Superior temporal gyrus (tissue), 1 donor: ENCODE data around the gene ATG14.
"Not testable (repeated sequence)": the region's sequence is repeated elsewhere in the genome, so short reads cannot be mapped to it uniquely, and the experiment has no call there.

ENCODE experiments used
- DNase-seq: peaks from one replicate; pipeline ENCODE4 v3.0.0-alpha.2; 2016; ENCODE audit errors: extremely low spot score

Gene ATG14

GRCh38 chr14:55386037-55386808 is 25.4 kb downstream of the ATG14 start:
- no peak for DNase-seq

DNA sequence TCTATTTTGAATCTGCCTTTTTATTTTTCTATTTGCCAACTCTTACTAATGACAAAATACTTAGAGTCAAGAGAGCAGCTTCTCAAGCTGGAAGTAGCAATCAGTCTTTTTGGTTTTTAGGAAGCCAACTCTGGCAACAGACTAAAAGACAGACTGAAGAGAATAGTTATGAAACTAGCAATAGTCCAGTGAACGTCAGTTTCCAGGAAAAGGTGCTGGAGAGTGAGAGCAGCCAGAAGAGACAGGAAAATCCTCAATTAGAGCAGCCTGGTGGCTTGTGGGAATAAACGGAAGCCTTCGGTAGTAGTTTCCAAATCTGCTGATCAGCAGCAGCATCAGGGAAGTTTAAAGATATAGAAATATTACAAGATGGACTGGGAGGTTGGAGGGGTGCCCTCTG is 27.1 kb downstream of the ATG14 start:
- no peak for DNase-seq

GRCh38 chr14:55383541-55384140 is 28.0 kb downstream of the ATG14 start:
- no peak for DNase-seq

- not testable (repeated sequence) for DNase-seq
Measured at GRCh38 chr14:55383056-55383466, 28.6 kb downstream of the ATG14 start.

DNA sequence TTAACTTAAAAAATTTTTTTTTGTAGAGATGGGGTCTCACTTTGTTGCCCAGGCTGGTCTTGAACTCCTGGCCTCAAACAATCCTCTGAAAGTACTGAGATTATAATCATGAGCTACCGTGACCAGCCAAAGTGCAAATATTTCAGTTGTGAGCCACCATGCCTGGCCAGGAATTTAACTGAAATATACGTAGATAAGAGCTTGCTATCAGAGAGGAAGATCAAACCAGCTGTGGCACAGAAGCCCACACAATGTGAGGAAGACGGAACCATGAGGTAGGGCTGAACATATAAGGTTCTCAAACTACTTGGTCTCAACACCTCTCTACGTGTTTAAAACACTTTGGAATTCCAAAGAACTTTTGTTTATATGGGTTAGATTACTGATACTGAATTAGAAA is 29.1 kb downstream of the ATG14 start:
- no peak for DNase-seq

DNA sequence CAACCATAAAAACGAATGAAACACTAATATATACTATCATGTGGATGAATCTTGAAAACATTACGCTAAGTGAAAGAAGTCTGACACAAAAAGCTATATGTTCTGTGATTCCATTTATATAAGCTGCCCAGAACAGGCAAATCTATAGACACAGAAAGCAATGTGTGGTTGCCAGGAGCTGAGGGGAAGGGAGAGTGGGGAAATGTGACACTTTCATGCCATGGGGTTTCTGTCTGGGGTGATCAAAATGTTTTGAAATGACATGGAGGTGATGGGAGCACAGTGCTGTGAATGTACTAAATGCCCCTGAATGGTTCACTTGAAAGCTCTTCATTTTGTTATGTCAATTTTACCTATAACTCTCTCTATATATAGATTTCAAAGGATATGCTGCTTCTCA is 30.1 kb downstream of the ATG14 start:
- DNase-seq: no peak

GRCh38 chr14:55381040-55381439 is 30.6 kb downstream of the ATG14 start:
- no peak for DNase-seq

GRCh38 chr14:55377236-55377635 is 34.4 kb downstream of the ATG14 start:
- DNase-seq: no peak

DNA sequence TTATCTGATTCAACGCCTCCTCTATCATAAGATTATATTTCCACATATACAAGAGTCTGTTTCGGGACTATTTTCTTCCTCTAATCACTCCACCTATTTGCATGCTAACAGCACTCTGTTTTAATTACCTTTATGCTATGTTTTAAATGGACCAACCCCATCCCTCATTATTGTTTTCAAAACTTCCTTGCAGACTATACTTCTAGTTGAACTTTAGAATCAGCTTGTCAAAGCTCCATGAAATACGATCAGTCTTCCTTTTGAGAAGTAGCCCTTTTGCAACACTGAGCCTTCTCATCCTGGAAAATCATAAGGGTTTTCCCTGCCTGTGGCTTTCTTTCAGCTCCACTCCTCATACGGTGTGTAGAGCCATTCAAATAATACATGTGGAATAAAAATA is 36.9 kb downstream of the ATG14 start:
- no peak for DNase-seq

DNA sequence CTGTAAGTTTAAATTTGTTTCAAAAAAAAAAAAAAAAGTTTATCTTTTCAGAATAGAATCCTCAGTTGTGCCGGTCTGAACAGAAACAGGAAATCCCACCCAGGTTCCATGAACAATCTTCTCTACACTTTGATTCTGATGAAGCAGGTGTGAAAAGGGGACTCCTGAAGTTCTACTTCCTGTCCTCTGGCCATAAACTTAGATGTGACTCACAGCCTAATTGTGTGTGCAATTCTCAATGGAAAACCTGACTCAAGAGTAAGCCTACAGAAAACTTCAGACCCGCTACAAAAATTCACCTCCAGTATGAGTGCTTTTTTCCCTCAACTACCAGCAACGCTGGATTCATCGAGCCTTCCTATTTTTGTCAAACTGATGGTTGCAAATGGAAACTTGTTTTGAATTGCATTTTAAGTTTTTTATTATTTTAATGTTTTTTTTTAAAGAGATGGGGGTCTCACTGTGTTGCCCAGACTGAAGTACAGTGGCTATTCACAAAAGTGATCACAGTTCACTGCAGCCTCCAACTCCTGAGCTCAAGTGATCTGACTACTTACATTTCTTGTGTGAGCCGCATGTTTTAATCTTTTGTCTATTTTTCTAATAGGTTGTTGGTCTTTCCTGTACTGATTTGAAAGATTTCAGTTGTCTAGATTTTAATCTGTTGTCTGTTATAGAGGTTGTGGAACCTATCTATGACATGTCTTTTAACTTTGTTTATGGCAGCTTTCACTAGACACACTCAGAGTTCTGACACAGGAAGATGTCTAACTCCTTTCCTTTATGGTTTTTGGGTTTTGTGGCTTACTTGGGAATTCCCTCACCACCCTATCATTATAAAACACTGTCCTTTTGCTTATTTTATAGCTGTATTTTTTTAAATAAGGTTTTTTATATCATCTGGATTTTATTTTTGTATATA is 37.6 kb downstream of the ATG14 start:
- DNase-seq: no peak

DNA sequence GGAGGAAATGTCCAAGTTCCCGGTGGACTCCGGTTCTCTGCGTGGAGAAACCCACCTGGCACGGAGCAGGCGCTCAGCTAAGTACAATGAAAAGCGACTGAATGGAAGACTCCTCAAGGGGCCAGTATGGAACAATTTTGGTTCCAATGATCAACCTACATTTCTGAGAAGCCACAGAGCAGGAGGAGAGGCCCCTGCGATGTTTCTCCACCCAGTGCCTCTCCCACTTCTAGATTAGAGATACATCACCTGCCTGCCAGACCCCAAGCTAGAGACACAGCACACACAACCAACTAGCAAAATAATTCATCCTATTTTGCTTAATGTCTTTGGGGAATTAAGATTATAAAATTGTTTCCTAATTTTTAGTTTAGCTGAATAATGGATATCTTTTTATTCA is 38.8 kb downstream of the ATG14 start:
- DNase-seq: no peak

- DNase-seq: no peak
Measured at GRCh38 chr14:55372423-55372822, 39.2 kb downstream of the ATG14 start.

DNA sequence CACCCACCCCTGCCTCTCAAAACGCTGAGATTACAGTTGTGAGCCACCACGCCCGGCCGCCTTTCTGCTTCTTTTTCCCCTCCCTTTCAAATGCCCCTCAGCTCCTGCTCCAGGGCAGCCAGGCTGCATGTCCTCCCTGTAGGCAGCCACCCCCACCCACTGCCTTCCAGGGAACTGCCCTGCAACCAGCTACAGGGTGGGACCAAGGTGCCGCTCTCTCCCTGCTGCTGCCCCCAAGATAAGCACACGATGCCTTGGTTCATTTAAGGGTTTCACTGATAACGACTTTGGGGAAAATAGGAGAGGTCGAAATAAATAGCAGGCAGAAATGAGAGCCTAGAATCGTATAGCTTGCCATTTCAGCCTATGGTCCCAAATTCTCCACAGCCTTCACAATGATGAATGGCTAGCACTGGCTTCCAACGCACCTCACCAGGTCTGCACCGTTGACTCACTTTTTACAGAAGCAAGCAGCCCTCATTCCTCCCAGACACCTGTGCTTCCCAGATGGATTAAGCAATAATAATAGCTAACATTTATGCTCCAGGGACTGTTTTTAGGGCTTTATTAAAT is 40.7 kb downstream of the ATG14 start:
- no peak for DNase-seq

- no peak for DNase-seq
Measured at GRCh38 chr14:55366271-55366670, 45.4 kb downstream of the ATG14 start.

- no peak for DNase-seq
Measured at GRCh38 chr14:55361190-55361589, 50.4 kb downstream of the ATG14 start.

DNA sequence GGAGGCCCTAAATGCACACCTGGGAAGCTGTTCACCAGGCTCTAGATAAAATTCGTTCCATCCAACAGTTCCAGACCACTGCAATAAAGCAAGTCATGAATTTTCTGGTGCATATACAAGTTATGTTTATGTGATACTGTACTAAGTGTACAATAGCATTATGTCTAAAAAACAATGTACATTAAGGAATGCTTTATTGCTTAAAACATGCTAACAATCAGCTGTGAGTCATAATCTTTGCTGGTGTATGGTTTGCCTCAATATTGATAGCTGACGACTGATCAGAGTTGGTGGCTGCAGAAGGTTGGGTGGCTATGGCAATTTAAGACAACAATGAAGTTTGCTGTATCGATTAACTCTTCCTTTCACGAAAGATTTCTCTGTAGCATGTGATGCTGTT is 52.3 kb downstream of the ATG14 start:
- no peak for DNase-seq

- DNase-seq: no peak
Measured at GRCh38 chr14:55356913-55357312, 54.7 kb downstream of the ATG14 start.

- DNase-seq: peak; percentile 15
Measured at GRCh38 chr14:55355922-55356321, 55.7 kb downstream of the ATG14 start.

DNA sequence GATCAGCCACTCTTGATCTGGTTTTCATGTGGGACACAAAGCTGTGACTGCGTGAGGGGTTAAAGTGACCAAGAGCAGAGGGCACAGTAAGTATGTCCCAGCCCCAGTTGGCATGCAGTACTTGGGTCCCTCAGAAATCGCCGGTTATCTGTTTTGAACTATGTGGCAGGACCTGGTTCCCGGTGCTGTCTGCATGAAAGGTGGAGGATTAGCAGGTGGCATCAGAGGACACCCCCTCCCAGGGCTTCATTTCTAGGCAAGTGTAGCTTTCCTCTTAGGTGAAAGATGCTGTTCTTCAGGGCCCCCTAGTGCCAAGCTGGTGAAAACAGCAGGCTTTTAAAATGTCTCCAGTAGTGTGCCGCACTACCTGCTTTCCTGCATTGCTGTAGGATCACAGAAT is 57.1 kb downstream of the ATG14 start:
- peak; percentile 78 for DNase-seq

DNA sequence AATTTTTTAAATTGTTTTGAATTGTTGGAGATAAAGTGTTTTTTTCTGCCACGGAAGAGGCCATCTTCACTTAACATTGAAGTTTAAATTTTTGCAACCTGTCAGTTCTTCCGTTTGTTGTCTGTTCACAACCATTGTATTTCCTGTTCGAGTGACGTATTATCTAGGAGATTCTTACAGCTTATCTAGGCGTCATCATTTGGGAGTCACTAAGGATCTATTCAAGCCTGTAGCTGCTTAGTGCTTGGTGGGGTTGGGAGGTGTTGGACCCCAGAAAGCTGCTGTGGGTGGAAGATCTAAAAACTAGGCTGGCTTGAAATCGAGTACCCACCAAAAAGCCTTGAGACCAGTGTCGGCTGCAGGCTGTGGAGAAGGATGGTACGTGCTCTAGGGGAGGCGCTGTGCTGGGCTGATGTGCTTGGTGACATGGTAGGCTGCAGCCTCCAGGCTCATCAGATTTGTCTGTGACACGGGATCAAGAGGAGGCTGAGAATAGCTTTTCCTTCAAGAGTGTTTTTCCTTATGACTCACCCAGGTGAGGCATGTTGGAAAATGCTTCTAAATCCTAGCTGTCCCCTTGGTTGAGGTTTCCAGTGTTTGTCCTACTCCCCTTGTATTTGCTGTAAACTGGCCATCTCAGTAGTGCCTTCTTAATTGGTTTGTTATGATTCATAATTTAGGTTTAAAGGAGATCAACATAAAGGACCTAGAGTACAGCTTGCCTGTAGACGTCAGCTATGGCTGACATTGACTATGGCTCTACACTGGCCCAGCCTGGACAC is 57.8 kb downstream of the ATG14 start:
- no peak for DNase-seq

DNA sequence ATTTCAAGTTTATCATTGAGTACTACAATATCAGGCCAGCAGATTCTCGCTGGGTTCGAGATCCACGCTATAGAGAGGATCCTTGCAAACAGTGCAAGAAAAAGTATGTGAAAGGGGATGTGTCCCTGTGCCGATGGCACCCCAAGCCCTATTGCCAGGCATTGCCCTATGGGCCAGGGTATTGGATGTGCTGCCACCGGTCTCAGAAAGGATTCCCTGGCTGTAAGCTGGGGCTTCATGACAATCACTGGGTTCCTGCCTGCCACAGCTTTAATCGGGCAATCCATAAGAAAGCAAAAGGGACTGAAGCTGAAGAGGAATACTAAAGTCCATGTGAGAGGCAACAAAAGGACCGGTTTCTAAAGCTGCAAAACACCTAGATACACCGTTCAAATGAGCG is 59.4 kb downstream of the ATG14 start:
- no peak for DNase-seq
